ENCODE data around the gene AP1S1.
"Not testable (repeated sequence)": the region's sequence is repeated elsewhere in the genome, so short reads cannot be mapped to it uniquely, and the experiment has no call there.

The AP1S1 gene

GRCh38 chr7:101153969-101154692, at the start of gene AP1S1:
Gene AP1S1, plus strand, starts transcription at chr7:101154476. Its CDS starts 39 bp downstream, at chr7:101154515.
- peak; percentile 98 for DNase-seq (ENCODE audit: low spot score)

- no peak for DNase-seq (ENCODE audit: low spot score)
Measured at GRCh38 chr7:101104799-101105198, 49.5 kb upstream of the AP1S1 start.

GRCh38 chr7:101105248-101105647, 49.0 kb upstream of the AP1S1 start:
- not testable (repeated sequence) for DNase-seq (ENCODE audit: low spot score)

- DNase-seq (ENCODE audit: low spot score): no peak
Measured at GRCh38 chr7:101106386-101106785, 47.9 kb upstream of the AP1S1 start.

GRCh38 chr7:101108330-101108857, 45.9 kb upstream of the AP1S1 start:
- no peak for DNase-seq (ENCODE audit: low spot score)

- DNase-seq (ENCODE audit: low spot score): no peak
Measured at GRCh38 chr7:101108961-101109360, 45.3 kb upstream of the AP1S1 start.

- DNase-seq (ENCODE audit: low spot score): no peak
Measured at GRCh38 chr7:101109368-101109767, 44.9 kb upstream of the AP1S1 start.

GRCh38 chr7:101111261-101111660, 43.0 kb upstream of the AP1S1 start:
- no peak for DNase-seq (ENCODE audit: low spot score)

- no peak for DNase-seq (ENCODE audit: low spot score)
Measured at GRCh38 chr7:101112233-101112632, 42.0 kb upstream of the AP1S1 start.

- DNase-seq (ENCODE audit: low spot score): not testable (repeated sequence)
Measured at GRCh38 chr7:101113140-101113539, 41.1 kb upstream of the AP1S1 start.

- no peak for DNase-seq (ENCODE audit: low spot score)
Measured at GRCh38 chr7:101113836-101114235, 40.4 kb upstream of the AP1S1 start.

- DNase-seq (ENCODE audit: low spot score): no peak
Measured at GRCh38 chr7:101114492-101114891, 39.8 kb upstream of the AP1S1 start.

- no peak for DNase-seq (ENCODE audit: low spot score)
Measured at GRCh38 chr7:101115215-101115614, 39.1 kb upstream of the AP1S1 start.

- no peak for DNase-seq (ENCODE audit: low spot score)
Measured at GRCh38 chr7:101116898-101117297, 37.4 kb upstream of the AP1S1 start.

GRCh38 chr7:101118856-101119255, 35.4 kb upstream of the AP1S1 start:
- DNase-seq (ENCODE audit: low spot score): no peak

GRCh38 chr7:101119876-101120275, 34.4 kb upstream of the AP1S1 start:
- no peak for DNase-seq (ENCODE audit: low spot score)

- no peak for DNase-seq (ENCODE audit: low spot score)
Measured at GRCh38 chr7:101120315-101120714, 34.0 kb upstream of the AP1S1 start.

- not testable (repeated sequence) for DNase-seq (ENCODE audit: low spot score)
Measured at GRCh38 chr7:101121631-101121990, 32.7 kb upstream of the AP1S1 start.

GRCh38 chr7:101121991-101122932, 32.0 kb upstream of the AP1S1 start:
- no peak for DNase-seq (ENCODE audit: low spot score)

- no peak for DNase-seq (ENCODE audit: low spot score)
Measured at GRCh38 chr7:101122933-101123702, 31.2 kb upstream of the AP1S1 start.

- no peak for DNase-seq (ENCODE audit: low spot score)
Measured at GRCh38 chr7:101123703-101124068, 30.6 kb upstream of the AP1S1 start.

GRCh38 chr7:101124376-101125056, 29.8 kb upstream of the AP1S1 start:
- DNase-seq (ENCODE audit: low spot score): no peak

Measured in D341Med (cell line).